ENCODE data around the gene PLB1. TPM values are rescaled to one million over a fixed set of nuclear protein-coding genes. Genes with fewer than 3 reads are reported as not detected.

PLB1 gene
- total and polyA plus RNA-seq, 2 donors (not counting 1 experiment from before 2014, with no cell fraction given): 0.25 to 0.51 TPM

DNA sequence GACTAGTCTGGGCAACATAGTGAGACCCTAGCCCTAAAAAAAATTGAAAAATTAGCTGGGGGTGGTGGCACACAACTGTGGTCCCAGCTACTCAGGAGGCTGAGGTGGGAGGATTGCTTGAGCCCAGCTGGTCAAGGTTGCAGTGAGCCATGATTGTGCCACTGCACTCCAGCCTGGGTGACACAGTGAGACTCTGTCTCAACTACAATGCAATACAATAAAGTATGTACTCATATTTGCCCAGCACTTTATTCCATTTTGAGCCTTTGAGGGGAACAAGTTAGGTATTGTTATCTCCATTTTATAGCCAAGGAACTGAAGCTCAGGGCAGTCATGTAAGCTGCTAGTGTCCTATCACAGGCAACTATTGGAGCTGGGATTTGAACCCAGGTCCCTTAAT is 49.3 kb upstream of the PLB1 start:
- Histone ChIP-seq H3K9ac (ENCODE audit: low read length) (no peak overlapping the region), H3K4me3 (ENCODE audit: control extremely low read depth in 1 of 5, extremely low read depth in 1 of 5, insufficient read depth in 1 of 5, low read depth in 2 of 5, low read length in 4 of 5) (no peak overlapping the region), H3K79me2 (ENCODE audit: control insufficient read depth, insufficient read depth, low read length) (no peaks in the 10 kb centered on the region), H3K4me2 (replicated peaks; ENCODE audit: low read depth, low read length, poor library complexity, severe bottlenecking) (no peak overlapping the region), H3K27me3 (replicated peaks in 1 of 4; ENCODE audit: control extremely low read depth in 1 of 4, control insufficient read depth in 3 of 4, insufficient read depth in 4 of 4, low read length in 3 of 4) (no peaks in the 10 kb centered on the region), H4K20me1 (ENCODE audit: control insufficient read depth, insufficient read depth, low read length, poor library complexity, severe bottlenecking) (no peaks in the 10 kb centered on the region), H3K36me3 (replicated peaks in 1 of 2; ENCODE audit: control extremely low read depth in 1 of 2, control insufficient read depth in 1 of 2, extremely low read depth in 1 of 2, insufficient read depth in 2 of 2, low read length in 1 of 2) (no peaks in the 10 kb centered on the region), H3K9me3 (ENCODE audit: control extremely low read depth in 1 of 3, control insufficient read depth in 2 of 3, insufficient read depth in 1 of 3, low read length in 2 of 3) (no peaks in the 10 kb centered on the region), H2AFZ (ENCODE audit: insufficient read depth, low read depth, low read length, poor library complexity, severe bottlenecking) (no peak overlapping the region), H3K27ac (ENCODE audit: low read length in 2 of 2) (no peak overlapping the region), H3K4me1 (ENCODE audit: control insufficient read depth in 2 of 2, insufficient read depth in 2 of 2, low read length in 2 of 2) (no peaks in the 10 kb centered on the region)
- peaks cover 17% of the 10 kb centered on the region for H3K27me3 Mint-ChIP-seq
- DNase-seq (no peak), ATAC-seq (ENCODE audit: low read depth) (no peak)
- intact Hi-C loops (cut with micrococcal nuclease): no loop called here
- no peak overlapping the region for H3K27ac Mint-ChIP-seq
- TF ChIP-seq, protein P1, sequence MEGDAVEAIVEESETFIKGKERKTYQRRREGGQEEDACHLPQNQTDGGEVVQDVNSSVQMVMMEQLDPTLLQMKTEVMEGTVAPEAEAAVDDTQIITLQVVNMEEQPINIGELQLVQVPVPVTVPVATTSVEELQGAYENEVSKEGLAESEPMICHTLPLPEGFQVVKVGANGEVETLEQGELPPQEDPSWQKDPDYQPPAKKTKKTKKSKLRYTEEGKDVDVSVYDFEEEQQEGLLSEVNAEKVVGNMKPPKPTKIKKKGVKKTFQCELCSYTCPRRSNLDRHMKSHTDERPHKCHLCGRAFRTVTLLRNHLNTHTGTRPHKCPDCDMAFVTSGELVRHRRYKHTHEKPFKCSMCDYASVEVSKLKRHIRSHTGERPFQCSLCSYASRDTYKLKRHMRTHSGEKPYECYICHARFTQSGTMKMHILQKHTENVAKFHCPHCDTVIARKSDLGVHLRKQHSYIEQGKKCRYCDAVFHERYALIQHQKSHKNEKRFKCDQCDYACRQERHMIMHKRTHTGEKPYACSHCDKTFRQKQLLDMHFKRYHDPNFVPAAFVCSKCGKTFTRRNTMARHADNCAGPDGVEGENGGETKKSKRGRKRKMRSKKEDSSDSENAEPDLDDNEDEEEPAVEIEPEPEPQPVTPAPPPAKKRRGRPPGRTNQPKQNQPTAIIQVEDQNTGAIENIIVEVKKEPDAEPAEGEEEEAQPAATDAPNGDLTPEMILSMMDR (IDR thresholded peaks at IDR 0.05): no peak
- TF ChIP-seq EZH2 (IDR thresholded peaks at IDR 0.05; ENCODE audit: borderline replicate concordance, insufficient read depth, low read depth, low read length, poor library complexity, severe bottlenecking): no peak
- H3K4me3 Mint-ChIP-seq: no peak overlapping the region
- no peaks in the 10 kb centered on the region for H3K4me1 Mint-ChIP-seq
- ChIA-PET CTCF (interaction anchor here (1.3 kb wide), 1 partner anchor 743 kb away, joined by 5 read pairs; no protein-coding TSS in a partner anchor), POLR2A (interaction anchor here (0.6 kb wide), 1 partner anchor 734 kb away, joined by 8 read pairs; no protein-coding TSS in a partner anchor)
- no peaks in the 10 kb centered on the region for H3K9me3 Mint-ChIP-seq (ENCODE audit: insufficient read depth)

DNA sequence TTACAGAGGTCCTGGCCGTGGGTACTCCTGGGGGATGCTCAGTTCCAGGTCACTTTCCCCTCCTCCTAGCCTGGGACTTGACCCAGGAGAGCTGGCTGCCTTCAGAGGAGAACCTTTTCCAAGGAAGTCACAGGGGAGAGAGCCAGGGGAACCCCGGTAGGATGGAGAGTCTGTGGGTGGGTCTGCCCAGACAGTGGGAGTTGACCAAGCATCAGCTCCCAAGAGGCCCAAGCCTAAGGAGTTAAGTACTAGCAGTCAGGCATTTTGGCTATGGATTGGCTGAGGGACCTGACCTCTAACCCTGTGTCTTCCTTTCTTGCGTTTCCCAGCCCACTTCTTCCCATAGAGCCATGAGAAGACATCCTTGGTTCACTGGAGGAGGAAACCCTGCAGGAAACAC is 48.8 kb upstream of the PLB1 start:
- ATAC-seq (ENCODE audit: low read depth): no peak
- Histone ChIP-seq H3K4me1 (ENCODE audit: control insufficient read depth in 2 of 2, insufficient read depth in 2 of 2, low read length in 2 of 2) (no peaks in the 10 kb centered on the region), H3K9ac (ENCODE audit: low read length) (no peak overlapping the region), H3K27me3 (replicated peaks in 1 of 4; ENCODE audit: control extremely low read depth in 1 of 4, control insufficient read depth in 3 of 4, insufficient read depth in 4 of 4, low read length in 3 of 4) (no peaks in the 10 kb centered on the region), H3K4me2 (replicated peaks; ENCODE audit: low read depth, low read length, poor library complexity, severe bottlenecking) (no peak overlapping the region), H4K20me1 (ENCODE audit: control insufficient read depth, insufficient read depth, low read length, poor library complexity, severe bottlenecking) (no peaks in the 10 kb centered on the region), H3K4me3 (ENCODE audit: control extremely low read depth in 1 of 5, extremely low read depth in 1 of 5, insufficient read depth in 1 of 5, low read depth in 2 of 5, low read length in 4 of 5) (no peak overlapping the region), H3K36me3 (replicated peaks in 1 of 2; ENCODE audit: control extremely low read depth in 1 of 2, control insufficient read depth in 1 of 2, extremely low read depth in 1 of 2, insufficient read depth in 2 of 2, low read length in 1 of 2) (no peaks in the 10 kb centered on the region), H3K27ac (ENCODE audit: low read length in 2 of 2) (no peak overlapping the region), H3K9me3 (ENCODE audit: control extremely low read depth in 1 of 3, control insufficient read depth in 2 of 3, insufficient read depth in 1 of 3, low read length in 2 of 3) (no peaks in the 10 kb centered on the region), H3K79me2 (ENCODE audit: control insufficient read depth, insufficient read depth, low read length) (no peaks in the 10 kb centered on the region), H2AFZ (ENCODE audit: insufficient read depth, low read depth, low read length, poor library complexity, severe bottlenecking) (no peak overlapping the region)
- no peak for DNase-seq
- Mint-ChIP-seq H3K4me3 (no peak overlapping the region), H3K4me1 (no peaks in the 10 kb centered on the region), H3K9me3 (ENCODE audit: insufficient read depth) (no peaks in the 10 kb centered on the region), H3K27ac (no peak overlapping the region), H3K27me3 (peaks cover 12% of the 10 kb centered on the region)
- CTCF ChIA-PET: no interaction called here
- 85% methylated on average over 2 of the region's 3 CpGs for WGBS (ENCODE audit: insufficient coverage)
- POLR2A ChIA-PET: interaction anchor here (0.6 kb wide), 1 partner anchor 734 kb away, joined by 8 read pairs; no protein-coding TSS in a partner anchor
- TF ChIP-seq, protein P1 (IDR thresholded peaks at IDR 0.05): no peak
- no peak for TF ChIP-seq EZH2 (IDR thresholded peaks at IDR 0.05; ENCODE audit: borderline replicate concordance, insufficient read depth, low read depth, low read length, poor library complexity, severe bottlenecking)
- intact Hi-C loops (cut with micrococcal nuclease): no loop called here
